Tibial nerve (tissue), 3 donors: ENCODE results near the gene BRD3OS.

Source experiments
- CTCF ChIP-seq, 5 experiments: fragments of 200-600 bp in 3 of 5; fragments of 450-650 bp in 2 of 5; sonication (generic) in 3 of 5; IDR thresholded peaks; one replicate each; pipeline ENCODE4 v1.5.1; 2016 to 2019; ENCODE audit warnings: antibody characterized with exemption in 5 of 5, mild to moderate bottlenecking in 3 of 5, moderate library complexity in 2 of 5
- POLR2A ChIP-seq, 2 donors: fragments of 450-650 bp; IDR thresholded peaks; one replicate each; pipeline ENCODE4 v1.6.1; 2017; ENCODE audit warnings: antibody characterized with exemption in 2 of 2, mild to moderate bottlenecking in 2 of 2, moderate library complexity in 2 of 2

DNA sequence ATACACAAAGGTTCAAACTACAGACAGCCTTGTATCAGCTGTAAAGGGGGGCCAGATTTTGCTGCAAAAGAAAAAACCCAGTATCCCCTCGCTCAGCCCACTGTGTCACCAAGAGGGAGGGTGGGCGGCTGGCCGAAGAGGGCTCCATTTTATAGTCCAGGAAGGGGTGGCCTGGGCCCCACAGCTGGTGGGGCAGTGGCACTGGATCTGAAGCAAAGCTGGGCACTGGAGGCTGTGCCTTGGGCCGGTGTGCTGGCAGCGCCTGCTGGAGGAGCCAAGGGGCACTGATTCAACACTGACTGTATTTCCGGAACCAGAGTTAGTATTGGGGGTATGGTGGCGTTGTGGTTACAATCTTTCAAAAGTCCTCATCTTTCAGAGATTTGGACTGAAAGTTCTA is 33.4 kb downstream of the BRD3OS start:
- no peak for TF ChIP-seq CTCF (IDR thresholded peaks at IDR 0.05)
- TF ChIP-seq POLR2A (IDR thresholded peaks at IDR 0.05), result no peak
